HEK293T (cell line): ENCODE results near the gene SLC20A1.

Experiments used
- CTCF ChIA-PET: fragments of 350-600 bp; formaldehyde crosslinking; extraction: SDS; loops from one replicate; lab custom pipeline; 2021; ENCODE audit warnings: antibody characterized with exemption, inconsistent platforms; lab: Yijun Ruan, JAX
- POLR2A ChIA-PET: fragments of 350-600 bp; formaldehyde crosslinking; extraction: SDS; loops from one replicate; lab custom pipeline; 2020; ENCODE audit warnings: antibody characterized with exemption, inconsistent platforms; lab: Yijun Ruan, JAX
- DNase-seq: peaks from one replicate; pipeline ENCODE4 v3.0.0; 2012; ENCODE audit warnings: mixed read lengths; ENCODE audit errors: extremely low spot score
- ARNT ChIP-seq: fragments of 450-650 bp; IDR thresholded peaks from 2 replicates; pipeline ENCODE4 v1.6.1; 2017; ENCODE audit warnings: mild to moderate bottlenecking
- BHLHE40 ChIP-seq: fragments of 450-650 bp; IDR thresholded peaks from 2 replicates; pipeline ENCODE4 v1.6.1; 2016; ENCODE audit warnings: mild to moderate bottlenecking, moderate library complexity, borderline replicate concordance
- CTBP1 ChIP-seq: fragments of 450-650 bp; IDR thresholded peaks from 2 replicates; pipeline ENCODE4 v1.6.1; 2016; ENCODE audit warnings: borderline replicate concordance
- ELF4 ChIP-seq: fragments of 450-650 bp; IDR thresholded peaks from 2 replicates; pipeline ENCODE4 v1.6.1; 2017; ENCODE audit warnings: antibody characterized with exemption
- FOXA1 ChIP-seq: fragments of 450-650 bp; IDR thresholded peaks from 2 replicates; pipeline ENCODE4 v1.6.1; 2016; ENCODE audit warnings: mild to moderate bottlenecking
- FOXK2 ChIP-seq: fragments of 450-650 bp; IDR thresholded peaks from 2 replicates; pipeline ENCODE4 v1.6.1; 2016; ENCODE audit warnings: mild to moderate bottlenecking
- FOXM1 ChIP-seq: fragments of 450-650 bp; IDR thresholded peaks from 2 replicates; pipeline ENCODE4 v1.6.1; 2017; ENCODE audit warnings: mild to moderate bottlenecking, borderline replicate concordance
- HDGF ChIP-seq: fragments of 450-650 bp; IDR thresholded peaks from 2 replicates; pipeline ENCODE4 v1.6.1; 2017; ENCODE audit warnings: antibody characterized with exemption, borderline replicate concordance
- L3MBTL2 ChIP-seq: fragments of 450-650 bp; conservative IDR thresholded peaks from 2 replicates; pipeline ENCODE4 v1.6.1; 2016; ENCODE audit warnings: mild to moderate bottlenecking
- LEF1 ChIP-seq: fragments of 450-650 bp; IDR thresholded peaks from 2 replicates; pipeline ENCODE4 v1.6.1; 2017; ENCODE audit warnings: mild to moderate bottlenecking, borderline replicate concordance
- NFRKB ChIP-seq: fragments of 450-650 bp; IDR thresholded peaks from 2 replicates; pipeline ENCODE4 v1.6.1; 2016; ENCODE audit warnings: mild to moderate bottlenecking, moderate library complexity
- PKNOX1 ChIP-seq: fragments of 450-650 bp; IDR thresholded peaks from 2 replicates; pipeline ENCODE4 v1.6.1; 2016
- SP1 ChIP-seq: fragments of 450-650 bp; IDR thresholded peaks from 2 replicates; pipeline ENCODE4 v1.6.1; 2017
- SUZ12 ChIP-seq: fragments of 450-650 bp; IDR thresholded peaks from 2 replicates; pipeline ENCODE4 v1.6.1; 2016; ENCODE audit warnings: mild to moderate bottlenecking
- TARDBP ChIP-seq: fragments of 450-650 bp; IDR thresholded peaks from 2 replicates; pipeline ENCODE4 v1.6.1; 2016
- ZNF384 ChIP-seq: fragments of 450-650 bp; IDR thresholded peaks from 2 replicates; pipeline ENCODE4 v1.6.1; 2016

Gene SLC20A1

GRCh38 chr2:112673008-112673407, 27.3 kb downstream of the SLC20A1 start:
- POLR2A ChIA-PET: no interaction called here
- DNase-seq: no peak
- no peak for TF ChIP-seq L3MBTL2
- no peak for TF ChIP-seq TARDBP
- no peak for TF ChIP-seq ELF4
- TF ChIP-seq FOXK2: no peak
- no peak for TF ChIP-seq CTBP1
- TF ChIP-seq ZNF384: no peak
- TF ChIP-seq LEF1: no peak
- no peak for TF ChIP-seq ARNT
- CTCF ChIA-PET: no interaction called here

- no peak for DNase-seq
- TF ChIP-seq L3MBTL2 (no peak), ELF4 (no peak), SP1 (no peak), BHLHE40 (no peak), TARDBP (no peak), LEF1 (no peak), ZNF384 (no peak), NFRKB (no peak), FOXM1 (no peak)
- CTCF ChIA-PET: no interaction called here
- POLR2A ChIA-PET: no interaction called here
These were observed 28.5 kb downstream of the SLC20A1 start for GRCh38 chr2:112674229-112674628.

GRCh38 chr2:112679484-112679883, 33.7 kb downstream of the SLC20A1 start:
- POLR2A ChIA-PET: no interaction called here
- CTCF ChIA-PET: interaction anchor here (0.6 to 0.9 kb wide), 2 partner anchors 28 to 34 kb away, joined by 3 to 4 read pairs; no protein-coding TSS in a partner anchor
- DNase-seq: no peak
- TF ChIP-seq SP1 (no peak), FOXK2 (no peak), CTBP1 (no peak), ELF4 (no peak), NFRKB (no peak), FOXM1 (no peak), FOXA1 (no peak), ZNF384 (no peak), ARNT (no peak), L3MBTL2 (no peak), BHLHE40 (no peak), SUZ12 (no peak), PKNOX1 (no peak), LEF1 (no peak), TARDBP (no peak), HDGF (no peak)

GRCh38 chr2:112680666-112681101, 34.9 kb downstream of the SLC20A1 start:
- no peak for TF ChIP-seq SP1
- TF ChIP-seq NFRKB: no peak
- TF ChIP-seq BHLHE40: no peak
- no peak for TF ChIP-seq FOXK2
- TF ChIP-seq ARNT: no peak
- no peak for TF ChIP-seq LEF1
- TF ChIP-seq TARDBP: no peak
- no peak for TF ChIP-seq FOXM1
- no peak for TF ChIP-seq SUZ12
- no peak for TF ChIP-seq FOXA1
- TF ChIP-seq HDGF: no peak
- no peak for TF ChIP-seq L3MBTL2
- CTCF ChIA-PET: interaction anchor here (0.9 kb wide), 1 partner anchor 36 kb away, joined by 3 read pairs; no protein-coding TSS in a partner anchor
- POLR2A ChIA-PET: no interaction called here
- no peak for DNase-seq

GRCh38 chr2:112682101-112682500, 36.4 kb downstream of the SLC20A1 start:
- CTCF ChIA-PET: no interaction called here
- no peak for TF ChIP-seq TARDBP
- POLR2A ChIA-PET: no interaction called here
- DNase-seq: no peak

GRCh38 chr2:112683550-112684414, 38.0 kb downstream of the SLC20A1 start:
- no peak for DNase-seq
- TF ChIP-seq BHLHE40 (no peak), SUZ12 (no peak), LEF1 (no peak), ARNT (no peak), FOXA1 (no peak), ZNF384 (no peak), NFRKB (no peak)
- CTCF ChIA-PET: interaction anchor here (0.9 kb wide), 1 partner anchor 9 kb away, joined by 3 read pairs; no protein-coding TSS in a partner anchor
- POLR2A ChIA-PET: interaction anchor here (0.6 to 1.3 kb wide), 4 partner anchors 9 to 100 kb away, joined by 3 to 7 read pairs (median 3); partner anchors contain the start of gene CHCHD5

GRCh38 chr2:112684415-112684775, 38.7 kb downstream of the SLC20A1 start:
- POLR2A ChIA-PET: interaction anchor here (1.3 kb wide), 1 partner anchor 100 kb away, joined by 7 read pairs; the partner anchor contains the start of gene CHCHD5
- DNase-seq: no peak
- TF ChIP-seq SUZ12: no peak
- no peak for TF ChIP-seq ARNT
- TF ChIP-seq FOXM1: no peak
- TF ChIP-seq CTBP1: no peak
- TF ChIP-seq NFRKB: no peak
- no peak for TF ChIP-seq ZNF384
- TF ChIP-seq HDGF: no peak
- no peak for TF ChIP-seq FOXK2
- TF ChIP-seq FOXA1: no peak
- no peak for TF ChIP-seq ELF4
- no peak for TF ChIP-seq TARDBP
- TF ChIP-seq BHLHE40: no peak
- TF ChIP-seq SP1: no peak
- CTCF ChIA-PET: interaction anchor here (1.0 kb wide), 1 partner anchor 20 kb away, joined by 4 read pairs; no protein-coding TSS in a partner anchor
